K562 (cell line): Measurements from ENCODE around the gene DAP. TPM values are rescaled to one million over a fixed set of nuclear protein-coding genes. Genes with fewer than 3 reads are reported as not detected.

Experiments
- FOXA3 ChIP-seq, 2 experiments: fragments of 450-650 bp in 1 of 2; sonication (generic) in 1 of 2; formaldehyde crosslinking; IDR thresholded peaks in 1 of 2; conservative IDR thresholded peaks in 1 of 2; 2 replicates each; pipeline versions ENCODE4 v1.4.0 to v1.8.0; 2020 to 2022; ENCODE audit warnings: mild to moderate bottlenecking in 2 of 2, missing genetic modification reagents in 1 of 2
- NBN ChIP-seq: fragments of 450-650 bp; IDR thresholded peaks from 2 replicates; pipeline ENCODE4 v1.6.1; 2016; ENCODE audit warnings: low read depth, mild to moderate bottlenecking
- NR2C2 ChIP-seq, 2 experiments: fragments of 200-800 bp in 1 of 2; sonication (Bioruptor generic) in 1 of 2; sonication (generic) in 1 of 2; formaldehyde crosslinking in 1 of 2; IDR thresholded peaks; 2 replicates each; pipeline versions ENCODE4 v1.6.1 to v1.8.0; 2016 to 2022; ENCODE audit warnings: mild to moderate bottlenecking in 1 of 2, missing compliant biosample characterization in 1 of 2, missing genetic modification characterization in 1 of 2, missing genetic modification reagents in 1 of 2
- NRF1 ChIP-seq, 2 experiments: fragments of 450-650 bp; IDR thresholded peaks in 1 of 2; conservative IDR thresholded peaks in 1 of 2; 2 replicates each; pipeline ENCODE4 v1.6.1; 2014; ENCODE audit warnings: mild to moderate bottlenecking in 2 of 2
- PHB2 ChIP-seq: fragments of 450-650 bp; IDR thresholded peaks from 2 replicates; pipeline ENCODE4 v1.6.1; 2017; ENCODE audit warnings: low read depth
- RAD21 ChIP-seq, 2 experiments: fragments of 250-450 bp in 1 of 2; fragments of 450-650 bp in 1 of 2; sonication (Bioruptor Pico) in 1 of 2; formaldehyde crosslinking in 1 of 2; IDR thresholded peaks in 1 of 2; conservative IDR thresholded peaks in 1 of 2; 2 replicates each; pipeline versions ENCODE4 v1.4.0 to v1.8.0; 2020 to 2022; ENCODE audit warnings: mild to moderate bottlenecking in 2 of 2, moderate library complexity in 1 of 2
- STAT5B ChIP-seq: fragments of 250-450 bp; sonication (Bioruptor Pico); IDR thresholded peaks from 2 replicates; pipeline ENCODE4 v1.8.0; 2021; ENCODE audit warnings: mild to moderate bottlenecking, inconsistent platforms
- ZNF780A ChIP-seq: fragments of 250-450 bp; sonication (Bioruptor Pico); IDR thresholded peaks from 2 replicates; pipeline ENCODE4 v1.5.0; 2021; ENCODE audit warnings: mild to moderate bottlenecking
- polyA plus RNA-seq, 8 experiments: library from polyadenylated mRNA; depleted of rRNA in 4 of 8; stranded (reverse) in 5 of 8; unstranded in 3 of 8; fragments of >200 nt; fragmentation: Nextera tagmentation in 2 of 8; fragmentation: Illumina TruSeq in 1 of 8; extraction: Ambion mirVana in 2 of 8; extraction: Trizol in 1 of 8; gene quantifications; 2 replicates each; pipeline versions ENCODE4 v1.2.1 to v1.2.3, GENCODE V29; 2011 to 2014; ENCODE audit warnings: inconsistent platforms in 1 of 8, missing spikeins in 1 of 8
- total RNA-seq, 7 experiments: library from RNA; depleted of rRNA in 6 of 7; stranded (reverse); fragments of >200 nt in 6 of 7; fragmentation: Illumina TruSeq in 2 of 7; extraction: Trizol in 2 of 7; gene quantifications; 2 replicates each; pipeline versions ENCODE4 v1.2.1 to v1.2.3, GENCODE V29; 2011 to 2021; ENCODE audit warnings: low replicate concordance in 1 of 7
- TF ChIP-seq, protein P1 (sequence below), 2 experiments: IDR thresholded peaks; 2 replicates each; pipeline ENCODE4 v1.6.1; 2011; ENCODE audit warnings: borderline replicate concordance in 1 of 2, control low read depth in 1 of 2, low read depth in 1 of 2, low read length in 1 of 2, mild to moderate bottlenecking in 1 of 2, mixed read lengths in 1 of 2, moderate library complexity in 1 of 2; ENCODE audit not compliant: insufficient read depth in 1 of 2, insufficient read length in 1 of 2, poor library complexity in 1 of 2, severe bottlenecking in 1 of 2; ENCODE audit errors: extremely low read depth in 1 of 2
- TF ChIP-seq, protein P2 (sequence below): fragments of 250-450 bp; sonication (Bioruptor Pico); IDR thresholded peaks from 2 replicates; pipeline ENCODE4 v1.4.0; 2020; ENCODE audit warnings: mild to moderate bottlenecking, moderate library complexity, borderline replicate concordance
- TF ChIP-seq, protein P3 (sequence below), 2 experiments: fragments of 450-650 bp; formaldehyde crosslinking in 1 of 2; IDR thresholded peaks; 2 replicates each; pipeline versions ENCODE4 v1.4.0 to v1.6.1; 2014 to 2020; ENCODE audit warnings: mild to moderate bottlenecking in 2 of 2, borderline replicate concordance in 1 of 2, low read depth in 1 of 2
- TF ChIP-seq, protein P4 (sequence below): sonication (generic); formaldehyde crosslinking; IDR thresholded peaks from 2 replicates; pipeline ENCODE4 v1.9.0; 2022; ENCODE audit warnings: mild to moderate bottlenecking, missing genetic modification reagents

The DAP gene
- total and polyA plus RNA-seq, 9 of the 15 experiments (the other 6 are each of a cell fraction or from before 2014, with no cell fraction given), result 14.1 to 151 (median 34.5) TPM

DNA sequence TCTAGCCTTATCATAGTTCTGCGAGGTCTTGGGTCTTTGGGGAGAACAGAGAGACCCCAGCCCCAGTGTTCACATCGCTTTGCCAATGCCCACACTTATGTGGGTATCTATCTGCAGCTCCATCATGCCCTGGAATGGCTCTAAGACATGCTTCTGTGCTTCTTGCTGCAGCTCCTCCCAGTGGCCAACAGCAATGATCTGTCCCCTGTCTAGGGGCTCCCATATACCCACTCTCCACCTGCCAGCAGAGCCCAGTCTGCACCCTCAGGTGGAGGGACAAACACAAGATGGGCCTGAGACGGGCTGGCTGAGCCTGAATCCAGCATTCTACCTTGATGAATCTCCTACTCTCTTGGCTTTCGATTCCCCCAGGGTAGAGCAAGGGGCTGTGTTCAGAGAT lies 14.6 kb upstream of the DAP start (continued):
- TF ChIP-seq, protein P1, sequence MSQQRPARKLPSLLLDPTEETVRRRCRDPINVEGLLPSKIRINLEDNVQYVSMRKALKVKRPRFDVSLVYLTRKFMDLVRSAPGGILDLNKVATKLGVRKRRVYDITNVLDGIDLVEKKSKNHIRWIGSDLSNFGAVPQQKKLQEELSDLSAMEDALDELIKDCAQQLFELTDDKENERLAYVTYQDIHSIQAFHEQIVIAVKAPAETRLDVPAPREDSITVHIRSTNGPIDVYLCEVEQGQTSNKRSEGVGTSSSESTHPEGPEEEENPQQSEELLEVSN (IDR thresholded peaks at IDR 0.05; ENCODE audit: borderline replicate concordance in 1 of 2, extremely low read depth in 1 of 2, insufficient read depth in 1 of 2, insufficient read length in 1 of 2, low read depth in 1 of 2, low read length in 1 of 2, poor library complexity in 1 of 2, severe bottlenecking in 1 of 2), result no peak
- TF ChIP-seq, protein P2, sequence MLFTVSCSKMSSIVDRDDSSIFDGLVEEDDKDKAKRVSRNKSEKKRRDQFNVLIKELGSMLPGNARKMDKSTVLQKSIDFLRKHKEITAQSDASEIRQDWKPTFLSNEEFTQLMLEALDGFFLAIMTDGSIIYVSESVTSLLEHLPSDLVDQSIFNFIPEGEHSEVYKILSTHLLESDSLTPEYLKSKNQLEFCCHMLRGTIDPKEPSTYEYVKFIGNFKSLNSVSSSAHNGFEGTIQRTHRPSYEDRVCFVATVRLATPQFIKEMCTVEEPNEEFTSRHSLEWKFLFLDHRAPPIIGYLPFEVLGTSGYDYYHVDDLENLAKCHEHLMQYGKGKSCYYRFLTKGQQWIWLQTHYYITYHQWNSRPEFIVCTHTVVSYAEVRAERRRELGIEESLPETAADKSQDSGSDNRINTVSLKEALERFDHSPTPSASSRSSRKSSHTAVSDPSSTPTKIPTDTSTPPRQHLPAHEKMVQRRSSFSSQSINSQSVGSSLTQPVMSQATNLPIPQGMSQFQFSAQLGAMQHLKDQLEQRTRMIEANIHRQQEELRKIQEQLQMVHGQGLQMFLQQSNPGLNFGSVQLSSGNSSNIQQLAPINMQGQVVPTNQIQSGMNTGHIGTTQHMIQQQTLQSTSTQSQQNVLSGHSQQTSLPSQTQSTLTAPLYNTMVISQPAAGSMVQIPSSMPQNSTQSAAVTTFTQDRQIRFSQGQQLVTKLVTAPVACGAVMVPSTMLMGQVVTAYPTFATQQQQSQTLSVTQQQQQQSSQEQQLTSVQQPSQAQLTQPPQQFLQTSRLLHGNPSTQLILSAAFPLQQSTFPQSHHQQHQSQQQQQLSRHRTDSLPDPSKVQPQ (CRISPR knock-in tag), result no peak
- no peak for TF ChIP-seq NRF1 (conservative IDR thresholded peaks at IDR 0.05 in 1 of 2, IDR thresholded peaks at IDR 0.05 in 1 of 2)
- no peak for TF ChIP-seq STAT5B
- no peak for TF ChIP-seq FOXA3 (CRISPR knock-in tag; conservative IDR thresholded peaks at IDR 0.05 in 1 of 2, IDR thresholded peaks at IDR 0.05 in 1 of 2)
- TF ChIP-seq, protein P3, sequence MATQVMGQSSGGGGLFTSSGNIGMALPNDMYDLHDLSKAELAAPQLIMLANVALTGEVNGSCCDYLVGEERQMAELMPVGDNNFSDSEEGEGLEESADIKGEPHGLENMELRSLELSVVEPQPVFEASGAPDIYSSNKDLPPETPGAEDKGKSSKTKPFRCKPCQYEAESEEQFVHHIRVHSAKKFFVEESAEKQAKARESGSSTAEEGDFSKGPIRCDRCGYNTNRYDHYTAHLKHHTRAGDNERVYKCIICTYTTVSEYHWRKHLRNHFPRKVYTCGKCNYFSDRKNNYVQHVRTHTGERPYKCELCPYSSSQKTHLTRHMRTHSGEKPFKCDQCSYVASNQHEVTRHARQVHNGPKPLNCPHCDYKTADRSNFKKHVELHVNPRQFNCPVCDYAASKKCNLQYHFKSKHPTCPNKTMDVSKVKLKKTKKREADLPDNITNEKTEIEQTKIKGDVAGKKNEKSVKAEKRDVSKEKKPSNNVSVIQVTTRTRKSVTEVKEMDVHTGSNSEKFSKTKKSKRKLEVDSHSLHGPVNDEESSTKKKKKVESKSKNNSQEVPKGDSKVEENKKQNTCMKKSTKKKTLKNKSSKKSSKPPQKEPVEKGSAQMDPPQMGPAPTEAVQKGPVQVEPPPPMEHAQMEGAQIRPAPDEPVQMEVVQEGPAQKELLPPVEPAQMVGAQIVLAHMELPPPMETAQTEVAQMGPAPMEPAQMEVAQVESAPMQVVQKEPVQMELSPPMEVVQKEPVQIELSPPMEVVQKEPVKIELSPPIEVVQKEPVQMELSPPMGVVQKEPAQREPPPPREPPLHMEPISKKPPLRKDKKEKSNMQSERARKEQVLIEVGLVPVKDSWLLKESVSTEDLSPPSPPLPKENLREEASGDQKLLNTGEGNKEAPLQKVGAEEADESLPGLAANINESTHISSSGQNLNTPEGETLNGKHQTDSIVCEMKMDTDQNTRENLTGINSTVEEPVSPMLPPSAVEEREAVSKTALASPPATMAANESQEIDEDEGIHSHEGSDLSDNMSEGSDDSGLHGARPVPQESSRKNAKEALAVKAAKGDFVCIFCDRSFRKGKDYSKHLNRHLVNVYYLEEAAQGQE (IDR thresholded peaks at IDR 0.05; ENCODE audit: borderline replicate concordance), result 0 out of 2 replicates have a peak, but pooled peaks have one; percentile 21
- TF ChIP-seq, protein P3 (CRISPR knock-in tag; IDR thresholded peaks at IDR 0.05; ENCODE audit: low read depth), result no peak
- TF ChIP-seq NBN, result no peak
- no peak for TF ChIP-seq ZNF780A (CRISPR knock-in tag)
- TF ChIP-seq, protein P4, sequence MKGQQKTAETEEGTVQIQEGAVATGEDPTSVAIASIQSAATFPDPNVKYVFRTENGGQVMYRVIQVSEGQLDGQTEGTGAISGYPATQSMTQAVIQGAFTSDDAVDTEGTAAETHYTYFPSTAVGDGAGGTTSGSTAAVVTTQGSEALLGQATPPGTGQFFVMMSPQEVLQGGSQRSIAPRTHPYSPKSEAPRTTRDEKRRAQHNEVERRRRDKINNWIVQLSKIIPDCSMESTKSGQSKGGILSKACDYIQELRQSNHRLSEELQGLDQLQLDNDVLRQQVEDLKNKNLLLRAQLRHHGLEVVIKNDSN, result no peak
- TF ChIP-seq RAD21 (CRISPR knock-in tag; conservative IDR thresholded peaks at IDR 0.05 in 1 of 2, IDR thresholded peaks at IDR 0.05 in 1 of 2), result peak in 1 of 2 experiments; percentile 51; a peak in 2 of 4 replicates
- no peak for TF ChIP-seq PHB2
- no peak for TF ChIP-seq NR2C2 (CRISPR knock-in tag; IDR thresholded peaks at IDR 0.05)
- no peak for TF ChIP-seq NR2C2 (tag; IDR thresholded peaks at IDR 0.05)
